NB4 (cell line): ENCODE data around the gene C10orf71.

Experiments used
- POLR2A ChIP-seq: IDR thresholded peaks from 2 replicates; pipeline ENCODE4 v1.6.1; 2011; ENCODE audit warnings: mild to moderate bottlenecking; ENCODE audit not compliant: insufficient read length; ENCODE audit errors: extremely low read depth
- TF ChIP-seq, protein P1 (sequence below): IDR thresholded peaks from one replicate; pipeline ENCODE4 v1.5.1; 2012; ENCODE audit warnings: low read depth, low read length
- TF ChIP-seq, protein P2 (sequence below): IDR thresholded peaks from 2 replicates; pipeline ENCODE4 v1.6.1; 2011; ENCODE audit warnings: low read depth, low read length

DNA sequence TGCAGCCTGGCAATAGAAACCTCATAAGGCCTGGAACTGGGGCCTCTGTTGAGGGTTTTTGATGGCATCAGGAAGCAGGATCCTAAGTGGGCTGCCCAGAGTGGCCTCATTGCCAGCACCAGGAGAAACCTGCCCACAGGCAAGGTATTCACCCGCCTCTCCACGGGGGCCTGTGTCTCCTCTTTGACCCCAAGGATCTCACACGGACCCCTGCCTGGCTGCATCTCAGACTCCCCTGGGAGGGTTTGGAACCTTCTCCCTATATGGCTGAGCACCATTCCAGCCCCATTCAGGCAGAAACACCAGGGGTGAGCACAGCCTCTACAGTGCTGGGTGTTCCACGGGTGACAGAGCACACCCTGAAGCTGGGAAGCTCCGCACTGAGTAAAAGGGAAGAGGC lies 14.6 kb upstream of the C10orf71 start:
- no peak for TF ChIP-seq POLR2A
- TF ChIP-seq, protein P1, sequence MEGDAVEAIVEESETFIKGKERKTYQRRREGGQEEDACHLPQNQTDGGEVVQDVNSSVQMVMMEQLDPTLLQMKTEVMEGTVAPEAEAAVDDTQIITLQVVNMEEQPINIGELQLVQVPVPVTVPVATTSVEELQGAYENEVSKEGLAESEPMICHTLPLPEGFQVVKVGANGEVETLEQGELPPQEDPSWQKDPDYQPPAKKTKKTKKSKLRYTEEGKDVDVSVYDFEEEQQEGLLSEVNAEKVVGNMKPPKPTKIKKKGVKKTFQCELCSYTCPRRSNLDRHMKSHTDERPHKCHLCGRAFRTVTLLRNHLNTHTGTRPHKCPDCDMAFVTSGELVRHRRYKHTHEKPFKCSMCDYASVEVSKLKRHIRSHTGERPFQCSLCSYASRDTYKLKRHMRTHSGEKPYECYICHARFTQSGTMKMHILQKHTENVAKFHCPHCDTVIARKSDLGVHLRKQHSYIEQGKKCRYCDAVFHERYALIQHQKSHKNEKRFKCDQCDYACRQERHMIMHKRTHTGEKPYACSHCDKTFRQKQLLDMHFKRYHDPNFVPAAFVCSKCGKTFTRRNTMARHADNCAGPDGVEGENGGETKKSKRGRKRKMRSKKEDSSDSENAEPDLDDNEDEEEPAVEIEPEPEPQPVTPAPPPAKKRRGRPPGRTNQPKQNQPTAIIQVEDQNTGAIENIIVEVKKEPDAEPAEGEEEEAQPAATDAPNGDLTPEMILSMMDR, result no peak
- TF ChIP-seq, protein P2, sequence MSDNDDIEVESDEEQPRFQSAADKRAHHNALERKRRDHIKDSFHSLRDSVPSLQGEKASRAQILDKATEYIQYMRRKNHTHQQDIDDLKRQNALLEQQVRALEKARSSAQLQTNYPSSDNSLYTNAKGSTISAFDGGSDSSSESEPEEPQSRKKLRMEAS, result no peak
